GM12892 (cell line): ENCODE measurements around the gene PALLD.

Experiments
- POLR2AphosphoS5 ChIP-seq: IDR thresholded peaks from 2 replicates; pipeline ENCODE4 v1.6.1; 2011; ENCODE audit warnings: low read depth, low read length, control low read depth
- TAF1 ChIP-seq: IDR thresholded peaks from 2 replicates; pipeline ENCODE4 v1.6.1; 2011; ENCODE audit warnings: low read depth, mild to moderate bottlenecking, control low read depth, low read length, borderline replicate concordance

- no peak for TF ChIP-seq TAF1
- TF ChIP-seq POLR2AphosphoS5 = no peak
Observed at GRCh38 chr4:168634276-168634802, 137.5 kb downstream of the PALLD start.
